HG03521 (cell line): ENCODE data around the gene ZDHHC22.

Experiments used
- ATAC-seq: cut with Tn5 transposase; IDR thresholded peaks from one replicate; pipeline ENCODE4 v1.9.1; 2021; ENCODE audit warnings: mild to moderate bottlenecking, moderate library complexity; ENCODE audit not compliant: unreplicated experiment

Gene ZDHHC22

DNA sequence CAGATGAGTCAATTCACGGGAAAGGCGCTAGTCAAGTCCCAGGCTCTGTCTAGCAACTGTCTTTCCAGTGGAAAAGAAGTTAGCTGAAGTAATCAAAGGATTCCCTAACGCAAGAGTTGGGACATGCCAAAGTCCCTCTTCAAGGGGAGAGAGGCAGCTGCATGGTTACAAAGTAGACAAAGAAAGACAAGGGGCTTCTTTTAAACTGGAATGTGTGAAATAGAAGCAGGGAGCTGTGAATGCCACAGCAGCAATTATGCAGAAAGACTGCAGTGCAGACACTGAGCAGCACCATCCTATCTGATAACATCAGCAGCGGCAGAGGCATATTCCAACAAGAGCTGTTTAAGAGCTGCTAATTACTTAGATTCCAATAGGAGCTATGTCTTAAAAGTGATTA is 56.1 kb downstream of the ZDHHC22 start:
- no peak for ATAC-seq

DNA sequence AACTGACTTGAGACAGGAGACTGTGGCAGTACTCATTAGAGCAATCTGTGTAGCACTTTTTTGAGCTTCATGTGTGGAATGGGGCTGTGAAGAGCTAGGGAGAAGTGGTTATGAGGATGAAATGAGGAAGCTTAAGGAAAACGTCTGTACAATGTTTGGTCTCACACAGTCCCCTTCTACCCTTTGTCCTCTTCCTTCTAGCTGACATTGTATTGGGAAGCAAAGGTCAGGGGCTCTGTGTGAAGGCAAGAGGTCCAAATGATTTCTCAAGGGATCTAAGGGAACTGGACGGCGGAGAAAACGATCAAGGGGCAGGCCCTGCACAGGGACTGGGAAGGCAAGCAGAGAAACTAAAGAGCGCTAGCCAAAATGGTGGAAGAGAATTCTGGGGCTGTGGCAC is 56.6 kb downstream of the ZDHHC22 start:
- ATAC-seq, result no peak

DNA sequence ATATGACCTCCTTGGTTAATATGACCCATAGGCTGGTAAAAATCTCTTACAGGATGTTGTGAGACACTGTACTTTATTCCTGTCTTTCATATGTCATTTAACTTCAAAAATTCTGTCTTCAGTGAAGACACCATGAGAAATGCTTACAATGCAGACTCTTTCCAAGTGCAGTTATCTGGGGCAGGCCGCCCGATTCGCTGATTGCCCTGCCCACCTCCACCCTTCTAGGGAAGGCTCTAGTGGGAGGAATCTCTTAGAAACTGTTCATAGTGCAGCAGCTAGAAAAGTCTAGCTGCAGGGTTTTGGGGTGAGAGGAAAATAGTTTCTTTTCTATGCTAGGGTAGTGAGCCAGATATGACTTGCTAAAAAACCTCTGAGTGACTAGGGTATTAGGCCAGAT is 58.5 kb downstream of the ZDHHC22 start:
- ATAC-seq, result no peak

DNA sequence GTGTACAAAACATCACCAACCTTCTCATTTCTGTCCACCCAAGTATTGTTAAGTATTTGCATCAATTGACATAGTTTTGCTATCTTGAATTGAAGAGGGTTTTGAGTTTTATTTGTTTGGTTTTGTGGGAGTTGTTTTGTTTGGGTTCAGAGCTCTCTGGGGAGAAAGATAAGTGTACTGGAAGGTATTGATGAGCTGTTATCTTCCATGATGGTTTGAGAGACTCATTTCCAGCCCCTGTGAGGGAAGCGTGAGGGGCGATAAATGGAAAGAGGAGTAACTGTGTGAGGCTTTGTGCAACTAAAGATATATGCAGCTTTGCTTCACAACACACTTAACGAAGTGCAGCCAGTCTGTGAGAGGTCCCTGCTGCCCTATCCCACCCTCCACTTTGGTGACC is 59.2 kb downstream of the ZDHHC22 start:
- no peak for ATAC-seq
